ENCODE measurements around the gene ELL2. TPM values are rescaled to one million over a fixed set of nuclear protein-coding genes. Genes with fewer than 3 reads are reported as not detected.
A peak's percentile ranks its signal among the peaks of the same experiment; 100 is the strongest.

The ELL2 gene
- total and polyA plus RNA-seq, 11 donors = 6.7 to 74.5 (median 31.1) TPM

DNA sequence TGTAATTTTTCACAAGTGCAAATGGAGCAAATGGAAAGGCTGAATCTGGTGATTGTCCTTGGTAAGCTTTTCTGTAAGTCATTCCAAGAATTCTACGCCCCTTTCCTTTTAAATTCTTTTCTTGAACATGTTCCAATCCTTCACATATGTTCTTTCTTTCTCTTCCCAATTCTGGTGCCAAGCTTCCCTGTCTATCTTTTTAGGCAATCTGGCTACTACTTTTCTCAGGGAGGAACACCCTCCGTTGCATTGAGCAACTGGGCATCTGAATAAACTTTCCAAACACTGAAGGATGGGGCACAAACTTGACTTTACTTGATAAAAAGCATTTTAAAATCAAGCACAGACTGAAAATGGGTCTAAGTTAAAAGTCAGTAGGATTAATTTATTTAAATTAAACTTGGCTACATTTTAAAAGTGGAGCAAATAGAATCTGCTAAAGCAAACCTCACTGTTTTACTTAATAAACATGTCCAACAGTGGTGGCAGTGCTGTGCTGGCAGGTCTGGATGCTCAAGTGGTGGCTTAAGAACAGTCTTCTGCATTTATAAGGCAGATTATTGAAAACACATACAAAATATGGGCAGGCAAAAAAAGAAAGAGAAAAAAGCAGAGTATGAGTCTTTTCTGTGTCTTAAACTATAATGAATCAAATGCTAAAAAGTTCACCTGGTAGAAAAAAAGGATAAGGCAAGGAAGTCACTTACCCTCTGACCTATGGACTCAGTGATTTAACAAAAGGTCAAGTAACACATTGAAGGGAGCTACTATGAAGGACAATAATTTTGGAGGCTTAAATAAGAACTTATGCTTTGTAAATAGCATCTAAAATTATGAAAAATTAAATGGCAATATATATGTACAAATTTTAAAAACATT is 5.4 kb downstream of the ELL2 start:
- ATAC-seq (no peak), DNase-seq (no peak)
- H3K4me1 ChIP-seq = peaks cover 7 to 67% (median 45%) of the 10 kb centered on the region in 12 donors
- TF ChIP-seq POLR2A (IDR thresholded peaks at IDR 0.05) = no peak
- TF ChIP-seq CTCF (IDR thresholded peaks at IDR 0.05) = peak in 1 of 12 donors; percentile 4
- WGBS, 4 donors = 31 to 43% (median 36%) methylated on average over 2 of the region's 2 CpGs
- no peaks in the 10 kb centered on the region for H3K27me3 ChIP-seq
- no peaks in the 10 kb centered on the region for H3K9me3 ChIP-seq
- H3K27ac ChIP-seq = peak overlapping the region in 5 of 12 donors; percentile 3 to 54 (median 32)
- intact Hi-C loops (cut with DNase I) = loop anchor here in 3 of 10 donors (5.0 to 10.0 kb wide), 3 partner anchors 91 to 379 kb away; no protein-coding TSS in a partner anchor
- no peaks in the 10 kb centered on the region for H3K36me3 ChIP-seq
- no peak overlapping the region for H3K4me3 ChIP-seq

DNA sequence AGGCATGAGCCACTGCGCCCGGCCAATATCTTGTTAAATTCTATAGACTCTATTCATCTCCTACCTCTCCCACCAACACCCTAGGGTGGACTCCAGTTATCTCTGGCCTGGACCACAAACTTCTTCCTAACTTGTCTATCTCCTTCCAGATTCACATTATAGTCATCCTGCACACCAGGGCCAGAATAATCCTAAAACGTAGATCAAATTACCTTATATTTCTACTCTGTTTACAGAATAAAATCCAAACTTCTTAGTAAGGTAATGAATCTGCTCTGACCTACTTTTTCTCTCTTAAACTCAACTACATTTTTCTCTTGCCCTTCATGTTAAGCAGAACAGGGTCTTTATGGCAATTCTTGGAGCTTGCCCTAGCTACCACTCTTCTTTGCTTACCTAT is 6.9 kb downstream of the ELL2 start:
- Histone ChIP-seq H3K4me1 (peaks cover 7 to 67% (median 50%) of the 10 kb centered on the region in 12 donors), H3K27ac (no peak overlapping the region)
- DNase-seq = no peak

DNA sequence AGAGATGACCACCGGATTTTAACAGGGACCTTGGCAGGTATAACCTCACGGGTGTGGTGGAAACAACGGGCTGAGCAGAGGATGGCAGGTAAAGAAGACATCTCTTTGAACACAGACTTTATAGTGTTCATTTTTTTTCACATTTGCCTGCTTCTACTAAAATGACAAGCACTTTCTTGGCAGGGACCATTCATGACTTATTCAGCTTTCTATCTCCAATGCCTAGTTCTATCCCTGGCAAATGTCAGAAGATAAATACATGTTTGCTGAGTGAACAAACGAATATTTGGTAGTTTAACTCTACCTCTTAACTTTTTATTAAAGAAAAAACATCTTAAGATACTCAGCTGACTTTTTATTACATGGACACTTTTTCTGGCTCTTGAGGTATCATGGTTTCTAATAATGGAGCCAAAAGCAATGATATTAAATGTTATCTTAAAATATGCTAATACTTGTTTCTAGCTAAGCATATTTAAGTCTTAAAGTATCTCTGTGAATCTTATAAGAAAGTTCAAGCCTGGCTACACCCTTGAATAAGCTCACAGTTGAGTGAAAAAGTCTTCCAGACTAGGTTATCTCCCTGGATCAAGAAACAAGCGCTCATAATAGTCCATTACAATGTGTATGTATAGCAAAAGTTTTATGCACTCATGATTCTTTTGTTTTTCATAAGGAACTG is 8.5 kb downstream of the ELL2 start:
- TF ChIP-seq CTCF (IDR thresholded peaks at IDR 0.05) (no peak), POLR2A (IDR thresholded peaks at IDR 0.05) (no peak)
- Histone ChIP-seq H3K4me3 (no peak overlapping the region), H3K9me3 (no peaks in the 10 kb centered on the region), H3K27me3 (no peaks in the 10 kb centered on the region), H3K27ac (no peak overlapping the region), H3K36me3 (no peaks in the 10 kb centered on the region), H3K4me1 (peaks cover 4 to 62% (median 43%) of the 10 kb centered on the region in 12 donors)
- 82 to 85% (median 84%) methylated on average over 5 of the region's 5 CpGs for WGBS, 4 donors
- ATAC-seq = peak in 2 of 4 donors; percentile 11 to 23
- intact Hi-C loops (cut with DNase I) = loop anchor here in 2 of 10 donors (10.0 kb wide), 2 partner anchors 88 to 382 kb away; no protein-coding TSS in a partner anchor
- no peak for DNase-seq

More for the DNA sequence above, 6.9 kb downstream of the ELL2 start:
- Histone ChIP-seq H3K27me3 (no peaks in the 10 kb centered on the region), H3K4me3 (no peak overlapping the region), H3K36me3 (no peaks in the 10 kb centered on the region), H3K9me3 (no peaks in the 10 kb centered on the region)
- WGBS, 4 donors = 95 to 99% (median 96%) methylated on average over 3 of the region's 3 CpGs
- no peak for TF ChIP-seq POLR2A (IDR thresholded peaks at IDR 0.05)
- no peak for TF ChIP-seq CTCF (IDR thresholded peaks at IDR 0.05)
- ATAC-seq = no peak
- intact Hi-C loops (cut with DNase I) = loop anchor here in 3 of 10 donors (5.0 to 10.0 kb wide), 3 partner anchors 90 to 380 kb away; no protein-coding TSS in a partner anchor

- no peaks in the 10 kb centered on the region for H3K36me3 ChIP-seq
- no peak overlapping the region for H3K27ac ChIP-seq
- 85 to 88% (median 86%) methylated on average over 4 of the region's 4 CpGs for WGBS, 4 donors
- TF ChIP-seq CTCF (IDR thresholded peaks at IDR 0.05) = no peak
- TF ChIP-seq POLR2A (IDR thresholded peaks at IDR 0.05) = no peak
- DNase-seq = no peak
- ATAC-seq = no peak
- H3K27me3 ChIP-seq = no peaks in the 10 kb centered on the region
- H3K4me1 ChIP-seq = peaks cover 3 to 52% (median 38%) of the 10 kb centered on the region in 12 donors
- intact Hi-C loops (cut with DNase I) = loop anchor here in 2 of 10 donors (10.0 kb wide), 2 partner anchors 87 to 383 kb away; no protein-coding TSS in a partner anchor
- H3K4me3 ChIP-seq = no peak overlapping the region
- no peaks in the 10 kb centered on the region for H3K9me3 ChIP-seq
Measured at GRCh38 chr5:95951916-95952315, 9.7 kb downstream of the ELL2 start.

Measured in heart left ventricle (tissue), 16 donors.